Measurements from ENCODE around the gene CENPN. TPM values are rescaled to one million over a fixed set of nuclear protein-coding genes. Genes with fewer than 3 reads are reported as not detected.

Gene CENPN
- total and polyA plus RNA-seq, 12 donors, result 2.1 to 18.9 (median 7.1) TPM

DNA sequence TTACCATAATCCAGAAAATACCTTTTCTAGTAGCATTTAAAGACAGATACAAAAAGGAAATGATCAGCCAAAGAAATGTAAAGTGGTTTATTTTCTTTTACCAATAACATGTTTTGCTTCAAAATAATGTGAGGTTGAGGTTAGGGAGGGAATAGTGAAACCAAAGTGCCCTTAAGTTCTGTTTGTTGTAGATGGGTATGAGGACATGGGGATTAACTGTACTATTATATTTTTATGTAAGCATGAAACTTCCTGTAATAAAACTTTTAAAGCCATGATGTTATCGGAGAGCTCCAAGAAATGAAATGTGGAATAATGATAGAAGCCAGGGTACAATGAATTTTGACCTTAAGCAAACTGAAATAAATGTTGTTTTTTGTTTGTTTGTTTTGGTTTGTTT lies 60.2 kb downstream of the CENPN start:
- TF ChIP-seq, protein P1, sequence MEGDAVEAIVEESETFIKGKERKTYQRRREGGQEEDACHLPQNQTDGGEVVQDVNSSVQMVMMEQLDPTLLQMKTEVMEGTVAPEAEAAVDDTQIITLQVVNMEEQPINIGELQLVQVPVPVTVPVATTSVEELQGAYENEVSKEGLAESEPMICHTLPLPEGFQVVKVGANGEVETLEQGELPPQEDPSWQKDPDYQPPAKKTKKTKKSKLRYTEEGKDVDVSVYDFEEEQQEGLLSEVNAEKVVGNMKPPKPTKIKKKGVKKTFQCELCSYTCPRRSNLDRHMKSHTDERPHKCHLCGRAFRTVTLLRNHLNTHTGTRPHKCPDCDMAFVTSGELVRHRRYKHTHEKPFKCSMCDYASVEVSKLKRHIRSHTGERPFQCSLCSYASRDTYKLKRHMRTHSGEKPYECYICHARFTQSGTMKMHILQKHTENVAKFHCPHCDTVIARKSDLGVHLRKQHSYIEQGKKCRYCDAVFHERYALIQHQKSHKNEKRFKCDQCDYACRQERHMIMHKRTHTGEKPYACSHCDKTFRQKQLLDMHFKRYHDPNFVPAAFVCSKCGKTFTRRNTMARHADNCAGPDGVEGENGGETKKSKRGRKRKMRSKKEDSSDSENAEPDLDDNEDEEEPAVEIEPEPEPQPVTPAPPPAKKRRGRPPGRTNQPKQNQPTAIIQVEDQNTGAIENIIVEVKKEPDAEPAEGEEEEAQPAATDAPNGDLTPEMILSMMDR (IDR thresholded peaks at IDR 0.05), result no peak
- TF ChIP-seq POLR2A (IDR thresholded peaks at IDR 0.05), result no peak
- Histone ChIP-seq H3K4me1 (replicated peaks in 1 of 2) (no peaks in the 10 kb centered on the region), H3K36me3 (replicated peaks in 1 of 2) (no peaks in the 10 kb centered on the region), H3K9me3 (replicated peaks in 1 of 3) (no peaks in the 10 kb centered on the region), H3K27me3 (no peaks in the 10 kb centered on the region), H3K4me3 (no peak overlapping the region), H3K27ac (no peak overlapping the region)
- DNase-seq, result no peak
- intact Hi-C loops (cut with DNase I), result no loop called here
- 83 to 88% (median 86%) methylated on average over 1 of the region's 1 CpG for WGBS, 4 donors

DNA sequence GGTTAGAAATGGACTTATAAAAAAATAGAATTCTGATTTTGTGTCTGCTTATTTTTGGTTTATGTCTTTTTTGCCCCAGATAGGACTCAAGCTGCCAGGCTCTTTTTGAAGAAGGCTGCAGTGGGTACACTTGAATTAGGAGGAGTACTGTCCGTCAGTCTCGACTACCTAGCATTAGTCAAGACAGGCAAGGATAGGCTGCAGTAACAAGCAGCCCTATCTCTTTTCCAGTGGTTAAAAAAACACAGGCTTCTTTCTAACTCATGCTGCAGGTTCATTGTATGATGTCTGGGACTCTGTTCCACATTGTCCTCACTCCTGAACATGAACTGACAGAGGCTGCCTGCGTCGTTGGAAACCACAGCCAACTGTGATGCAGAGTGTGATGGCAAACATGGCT lies 62.0 kb downstream of the CENPN start:
- Histone ChIP-seq H3K27me3 (no peaks in the 10 kb centered on the region), H3K4me3 (no peak overlapping the region), H3K36me3 (replicated peaks in 1 of 2) (no peaks in the 10 kb centered on the region), H3K4me1 (replicated peaks in 1 of 2) (no peaks in the 10 kb centered on the region), H3K9me3 (replicated peaks in 1 of 3) (no peaks in the 10 kb centered on the region), H3K27ac (no peak overlapping the region)
- DNase-seq, result no peak
- WGBS, 4 donors, result 87 to 92% (median 92%) methylated on average over 4 of the region's 4 CpGs
- intact Hi-C loops (cut with DNase I), result no loop called here
- TF ChIP-seq POLR2A (IDR thresholded peaks at IDR 0.05), result no peak
- TF ChIP-seq, protein P1 (IDR thresholded peaks at IDR 0.05), result no peak

- 75 to 90% (median 78%) methylated on average over 7 to 8 of the region's 8 CpGs for WGBS, 4 donors
These were observed 64.0 kb downstream of the CENPN start for GRCh38 chr16:81070979-81071378.

GRCh38 chr16:81071805-81072204 lies 64.8 kb downstream of the CENPN start:
- Histone ChIP-seq H3K36me3 (replicated peaks in 1 of 2) (no peaks in the 10 kb centered on the region), H3K4me3 (no peak overlapping the region), H3K27me3 (no peaks in the 10 kb centered on the region), H3K4me1 (replicated peaks in 1 of 2) (peaks cover 0 to 4% of the 10 kb centered on the region in 2 donors), H3K9me3 (replicated peaks in 1 of 3) (no peaks in the 10 kb centered on the region), H3K27ac (no peak overlapping the region)
- 77 to 82% (median 78%) methylated on average over 4 of the region's 4 CpGs for WGBS, 4 donors
- intact Hi-C loops (cut with DNase I), result no loop called here
- no peak for DNase-seq
- TF ChIP-seq, protein P1 (IDR thresholded peaks at IDR 0.05), result no peak
- TF ChIP-seq POLR2A (IDR thresholded peaks at IDR 0.05), result no peak

More at GRCh38 chr16:81070979-81071378, 64.0 kb downstream of the CENPN start:
- Histone ChIP-seq H3K9me3 (replicated peaks in 1 of 3) (no peaks in the 10 kb centered on the region), H3K27ac (no peak overlapping the region), H3K4me1 (replicated peaks in 1 of 2) (peaks cover 0 to under 1% of the 10 kb centered on the region in 2 donors), H3K27me3 (no peaks in the 10 kb centered on the region), H3K36me3 (replicated peaks in 1 of 2) (no peaks in the 10 kb centered on the region), H3K4me3 (no peak overlapping the region)
- intact Hi-C loops (cut with DNase I), result no loop called here
- no peak for TF ChIP-seq POLR2A (IDR thresholded peaks at IDR 0.05)
- TF ChIP-seq, protein P1 (IDR thresholded peaks at IDR 0.05), result no peak
- no peak for DNase-seq

Measured in adrenal gland (tissue), 12 donors.